ENCODE results near the gene TEX12.

Gene TEX12

DNA sequence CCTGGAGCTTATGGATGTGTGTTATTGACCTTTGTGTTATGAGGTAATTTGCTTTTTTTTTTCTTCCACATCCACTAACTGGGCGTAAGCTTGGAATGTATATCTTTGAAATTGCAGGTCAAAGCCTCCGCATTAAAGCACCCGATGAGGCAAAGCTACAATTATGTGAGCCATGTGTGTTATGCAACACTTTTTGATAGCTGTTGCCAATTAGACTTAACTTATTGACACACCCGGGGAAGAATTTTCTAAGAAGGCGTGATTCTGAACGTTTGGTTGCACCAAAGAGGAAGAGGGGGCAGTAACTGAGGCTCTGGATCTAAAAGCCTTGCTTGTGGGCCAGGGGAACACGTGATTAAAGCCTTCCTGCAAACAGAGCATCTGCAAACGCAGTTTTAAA, 610 bp upstream of the TEX12 start:
- no peak overlapping the region for H3K9ac ChIP-seq (ENCODE audit: low read depth, low read length)
- no peaks in the 10 kb centered on the region for H3K27me3 ChIP-seq (ENCODE audit: control insufficient read depth, insufficient read depth, low read length)
- peaks cover 45% of the 10 kb centered on the region for H3K4me1 ChIP-seq (ENCODE audit: control insufficient read depth, insufficient read depth, low read length)
- no peak overlapping the region for H3K4me3 ChIP-seq (ENCODE audit: low read length)
- H3K4me2 ChIP-seq (ENCODE audit: low read length) = no peak overlapping the region
- no peaks in the 10 kb centered on the region for H3K36me3 ChIP-seq (ENCODE audit: insufficient read depth, low read length)
- H3K9me3 ChIP-seq (replicated peaks; ENCODE audit: low read length) = no peaks in the 10 kb centered on the region

GRCh38 chr11:112172362-112172994, 5.3 kb downstream of the TEX12 start:
- Histone ChIP-seq H3K36me3 (ENCODE audit: insufficient read depth, low read length) (no peaks in the 10 kb centered on the region), H3K4me2 (ENCODE audit: low read length) (peak overlapping the region; percentile 19), H3K27me3 (ENCODE audit: control insufficient read depth, insufficient read depth, low read length) (peaks cover 4% of the 10 kb centered on the region)

DNA sequence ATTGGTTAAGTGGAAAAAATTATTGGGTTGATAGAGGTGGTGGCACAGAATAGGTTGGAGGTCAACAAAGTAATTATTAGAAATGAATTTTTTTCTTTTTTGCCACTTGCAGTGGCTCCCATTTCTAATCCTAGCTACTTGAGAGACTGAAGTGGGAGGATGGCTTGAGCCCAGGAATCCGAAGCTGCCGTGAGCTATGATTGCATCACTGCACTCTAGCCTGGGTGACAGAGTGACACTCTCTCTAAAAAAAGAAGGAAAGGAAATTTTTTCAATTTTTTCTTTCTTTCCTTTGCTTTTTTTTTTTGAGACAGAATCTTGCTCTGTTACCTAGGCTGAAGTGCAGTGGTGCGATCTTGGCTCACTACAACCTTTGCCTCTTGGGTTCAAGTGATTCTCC, 6.0 kb downstream of the TEX12 start:
- Histone ChIP-seq H3K4me3 (ENCODE audit: low read length) (no peak overlapping the region), H3K27me3 (ENCODE audit: control insufficient read depth, insufficient read depth, low read length) (peaks cover 4% of the 10 kb centered on the region), H3K36me3 (ENCODE audit: insufficient read depth, low read length) (no peaks in the 10 kb centered on the region), H3K9ac (ENCODE audit: low read depth, low read length) (peak overlapping the region; percentile 9), H3K9me3 (replicated peaks; ENCODE audit: low read length) (no peaks in the 10 kb centered on the region), H3K4me2 (ENCODE audit: low read length) (no peak overlapping the region), H3K4me1 (ENCODE audit: control insufficient read depth, insufficient read depth, low read length) (peaks cover 18% of the 10 kb centered on the region)

More at GRCh38 chr11:112172362-112172994, 5.3 kb downstream of the TEX12 start:
- peak overlapping the region; percentile 9 for H3K9ac ChIP-seq (ENCODE audit: low read depth, low read length)
- no peaks in the 10 kb centered on the region for H3K9me3 ChIP-seq (replicated peaks; ENCODE audit: low read length)
- no peak overlapping the region for H3K4me3 ChIP-seq (ENCODE audit: low read length)
- H3K4me1 ChIP-seq (ENCODE audit: control insufficient read depth, insufficient read depth, low read length) = peaks cover 18% of the 10 kb centered on the region

DNA sequence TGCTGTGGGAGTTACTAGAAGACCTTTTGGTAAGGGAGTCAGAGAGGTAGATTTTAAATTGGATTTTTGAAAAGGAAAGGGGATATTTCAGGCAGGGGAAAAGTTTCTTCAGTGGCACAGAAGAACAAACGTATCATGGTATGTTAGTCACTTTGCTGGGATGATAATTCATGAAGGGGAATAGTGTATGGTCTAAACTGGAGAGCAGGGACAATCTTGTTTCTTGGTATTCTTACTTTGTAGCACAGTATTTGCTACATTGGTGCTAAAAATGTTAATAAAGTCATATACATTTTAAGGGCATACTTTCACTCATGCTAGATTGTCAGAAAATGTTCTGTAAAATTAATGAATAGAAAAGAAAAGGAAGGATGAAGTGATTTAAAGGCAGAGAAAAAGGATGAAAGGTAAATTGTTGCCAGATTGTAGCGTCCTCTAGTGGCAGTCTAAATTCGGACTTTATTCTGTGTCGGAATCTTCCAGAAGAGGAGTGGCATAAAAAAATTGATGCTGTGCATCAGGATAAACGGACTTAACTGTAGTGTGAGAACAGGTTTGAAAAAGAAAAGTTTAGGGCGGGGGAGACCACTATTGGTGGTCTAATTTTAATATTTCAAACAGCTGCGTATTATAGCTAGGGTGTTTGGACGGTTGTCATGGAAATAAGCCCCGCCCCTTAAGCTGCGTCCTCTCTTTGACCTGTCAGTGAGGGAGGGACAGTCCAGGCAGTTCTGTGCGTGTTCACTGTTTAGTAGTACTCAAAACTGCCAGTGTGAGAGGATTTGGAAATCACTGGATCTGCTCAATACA, 7.8 kb downstream of the TEX12 start, which contains the start of gene BCO2:
BCO2 (plus strand) TSS at position 724 of the 810 bp plus-strand sequence. CDS start 90 bp downstream, outside the sequence.
- Histone ChIP-seq H3K36me3 (ENCODE audit: insufficient read depth, low read length) (no peaks in the 10 kb centered on the region), H3K9ac (ENCODE audit: low read depth, low read length) (no peak within 1 kb of the TSS), H3K4me2 (ENCODE audit: low read length) (peak within 1 kb of the TSS; percentile 73), H3K9me3 (replicated peaks; ENCODE audit: low read length) (no peaks in the 10 kb centered on the region), H3K4me1 (ENCODE audit: control insufficient read depth, insufficient read depth, low read length) (peaks cover 18% of the 10 kb centered on the region), H3K27me3 (ENCODE audit: control insufficient read depth, insufficient read depth, low read length) (peaks cover 15% of the 10 kb centered on the region), H3K4me3 (ENCODE audit: low read length) (peak within 1 kb of the TSS; percentile 35)

GRCh38 chr11:112175599-112175952, 8.4 kb downstream of the TEX12 start:
- Histone ChIP-seq H3K36me3 (ENCODE audit: insufficient read depth, low read length) (no peaks in the 10 kb centered on the region), H3K27me3 (ENCODE audit: control insufficient read depth, insufficient read depth, low read length) (peaks cover 15% of the 10 kb centered on the region), H3K4me2 (ENCODE audit: low read length) (peak overlapping the region; percentile 73), H3K4me3 (ENCODE audit: low read length) (peak overlapping the region; percentile 35), H3K9me3 (replicated peaks; ENCODE audit: low read length) (no peaks in the 10 kb centered on the region), H3K9ac (ENCODE audit: low read depth, low read length) (no peak overlapping the region), H3K4me1 (ENCODE audit: control insufficient read depth, insufficient read depth, low read length) (peaks cover 18% of the 10 kb centered on the region)

DNA sequence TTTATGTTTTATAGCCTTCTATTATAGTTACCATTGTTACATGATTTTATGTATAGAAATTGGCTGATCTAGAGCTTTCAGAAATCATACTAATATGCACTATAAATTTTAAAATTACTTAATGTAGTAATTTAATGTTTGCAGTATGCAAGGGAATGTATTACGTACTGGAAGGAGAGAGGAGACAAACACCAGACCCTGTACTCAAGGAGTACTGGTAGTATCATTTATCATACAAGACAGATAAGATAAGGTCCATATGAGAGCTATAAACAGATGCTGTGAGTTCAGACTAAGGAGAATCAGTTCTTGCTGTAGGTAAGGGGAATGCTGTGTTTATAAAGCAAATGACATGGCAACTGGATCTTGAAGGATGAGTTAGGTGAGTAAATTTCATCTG, 8.9 kb downstream of the TEX12 start:
- no peak overlapping the region for H3K9ac ChIP-seq (ENCODE audit: low read depth, low read length)
- peaks cover 18% of the 10 kb centered on the region for H3K4me1 ChIP-seq (ENCODE audit: control insufficient read depth, insufficient read depth, low read length)
- no peaks in the 10 kb centered on the region for H3K36me3 ChIP-seq (ENCODE audit: insufficient read depth, low read length)
- no peaks in the 10 kb centered on the region for H3K9me3 ChIP-seq (replicated peaks; ENCODE audit: low read length)
- H3K4me2 ChIP-seq (ENCODE audit: low read length) = no peak overlapping the region
- H3K4me3 ChIP-seq (ENCODE audit: low read length) = no peak overlapping the region
- peaks cover 15% of the 10 kb centered on the region for H3K27me3 ChIP-seq (ENCODE audit: control insufficient read depth, insufficient read depth, low read length)

DNA sequence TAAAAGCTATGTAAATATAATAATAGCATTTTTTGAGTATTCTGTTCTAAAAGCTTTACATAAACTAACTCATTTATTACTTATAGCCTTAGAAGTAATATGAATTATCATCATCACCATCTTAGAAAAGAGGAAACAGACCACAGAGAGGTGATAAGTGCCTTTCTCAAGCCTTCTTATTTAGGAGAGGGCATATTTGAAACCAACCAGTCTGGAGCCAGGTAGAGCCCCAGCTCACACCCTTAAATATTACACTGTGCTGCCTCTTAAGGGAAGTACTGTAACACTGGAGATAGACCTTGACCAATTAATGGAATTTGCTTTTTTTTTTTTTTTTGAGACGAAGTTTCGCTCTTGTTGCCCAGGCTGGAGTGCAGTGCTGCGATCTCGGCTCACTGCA, 10.4 kb downstream of the TEX12 start:
- H3K36me3 ChIP-seq (ENCODE audit: insufficient read depth, low read length) = no peaks in the 10 kb centered on the region
- no peak overlapping the region for H3K9ac ChIP-seq (ENCODE audit: low read depth, low read length)
- H3K4me1 ChIP-seq (ENCODE audit: control insufficient read depth, insufficient read depth, low read length) = peaks cover 7% of the 10 kb centered on the region
- H3K27me3 ChIP-seq (ENCODE audit: control insufficient read depth, insufficient read depth, low read length) = peaks cover 15% of the 10 kb centered on the region
- no peaks in the 10 kb centered on the region for H3K9me3 ChIP-seq (replicated peaks; ENCODE audit: low read length)
- no peak overlapping the region for H3K4me3 ChIP-seq (ENCODE audit: low read length)
- no peak overlapping the region for H3K4me2 ChIP-seq (ENCODE audit: low read length)

- H3K27me3 ChIP-seq (ENCODE audit: control insufficient read depth, insufficient read depth, low read length) = peaks cover 15% of the 10 kb centered on the region
- H3K4me3 ChIP-seq (ENCODE audit: low read length) = no peak overlapping the region
- no peaks in the 10 kb centered on the region for H3K4me1 ChIP-seq (ENCODE audit: control insufficient read depth, insufficient read depth, low read length)
- no peaks in the 10 kb centered on the region for H3K36me3 ChIP-seq (ENCODE audit: insufficient read depth, low read length)
- no peak overlapping the region for H3K9ac ChIP-seq (ENCODE audit: low read depth, low read length)
- no peak overlapping the region for H3K4me2 ChIP-seq (ENCODE audit: low read length)
- no peaks in the 10 kb centered on the region for H3K9me3 ChIP-seq (replicated peaks; ENCODE audit: low read length)
These were observed 11.3 kb downstream of the TEX12 start for GRCh38 chr11:112178428-112178827.

DNA sequence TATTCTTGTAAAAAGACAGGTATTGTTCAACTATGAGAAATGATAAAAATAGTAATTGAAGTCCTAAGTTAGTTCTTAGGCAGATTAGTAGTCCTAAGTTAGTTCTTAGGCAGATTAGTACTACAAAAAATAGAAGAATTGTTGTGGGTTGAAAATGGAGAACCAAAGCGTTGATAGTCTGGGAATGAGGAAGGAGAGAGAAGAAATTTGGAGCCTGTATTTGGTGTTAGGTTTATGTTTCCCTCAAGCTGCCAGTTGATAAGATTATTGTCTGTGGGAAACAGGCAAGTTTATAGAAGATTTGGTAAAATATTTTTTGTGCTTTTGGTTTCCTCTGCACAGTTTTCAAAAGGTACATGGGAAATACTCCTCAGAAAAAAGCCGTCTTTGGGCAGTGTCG, 11.8 kb downstream of the TEX12 start:
- Histone ChIP-seq H3K27me3 (ENCODE audit: control insufficient read depth, insufficient read depth, low read length) (peaks cover 15% of the 10 kb centered on the region), H3K4me1 (ENCODE audit: control insufficient read depth, insufficient read depth, low read length) (no peaks in the 10 kb centered on the region), H3K9ac (ENCODE audit: low read depth, low read length) (no peak overlapping the region), H3K36me3 (ENCODE audit: insufficient read depth, low read length) (no peaks in the 10 kb centered on the region), H3K4me3 (ENCODE audit: low read length) (no peak overlapping the region), H3K9me3 (replicated peaks; ENCODE audit: low read length) (no peaks in the 10 kb centered on the region), H3K4me2 (ENCODE audit: low read length) (no peak overlapping the region)

GRCh38 chr11:112179601-112180000, 12.4 kb downstream of the TEX12 start:
- Histone ChIP-seq H3K9ac (ENCODE audit: low read depth, low read length) (no peak overlapping the region), H3K27me3 (ENCODE audit: control insufficient read depth, insufficient read depth, low read length) (peaks cover 15% of the 10 kb centered on the region), H3K4me3 (ENCODE audit: low read length) (no peak overlapping the region), H3K4me1 (ENCODE audit: control insufficient read depth, insufficient read depth, low read length) (no peaks in the 10 kb centered on the region), H3K9me3 (replicated peaks; ENCODE audit: low read length) (no peaks in the 10 kb centered on the region), H3K4me2 (ENCODE audit: low read length) (no peak overlapping the region), H3K36me3 (ENCODE audit: insufficient read depth, low read length) (no peaks in the 10 kb centered on the region)

DNA sequence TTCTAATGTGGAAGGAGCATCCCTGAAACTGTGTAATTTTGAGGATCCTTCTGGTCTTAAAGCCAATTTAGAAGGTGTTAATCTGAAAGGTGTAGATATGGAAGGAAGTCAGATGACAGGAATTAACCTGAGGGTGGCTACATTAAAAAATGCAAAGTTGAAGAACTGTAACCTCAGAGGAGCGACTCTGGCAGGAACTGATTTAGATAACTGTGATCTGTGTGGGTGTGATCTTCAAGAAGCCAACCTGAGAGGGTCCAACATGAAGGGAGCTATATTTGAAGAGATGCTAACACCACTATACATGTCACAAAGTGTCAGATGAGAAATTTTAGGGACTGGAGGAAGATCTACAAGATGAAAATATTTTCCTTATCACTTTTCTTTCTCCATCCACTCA, 15.7 kb downstream of the TEX12 start:
- Histone ChIP-seq H3K4me1 (ENCODE audit: control insufficient read depth, insufficient read depth, low read length) (no peaks in the 10 kb centered on the region), H3K9me3 (replicated peaks; ENCODE audit: low read length) (no peaks in the 10 kb centered on the region), H3K36me3 (ENCODE audit: insufficient read depth, low read length) (no peaks in the 10 kb centered on the region), H3K27me3 (ENCODE audit: control insufficient read depth, insufficient read depth, low read length) (peaks cover 11% of the 10 kb centered on the region), H3K4me3 (ENCODE audit: low read length) (no peak overlapping the region), H3K9ac (ENCODE audit: low read depth, low read length) (no peak overlapping the region), H3K4me2 (ENCODE audit: low read length) (no peak overlapping the region)

DNA sequence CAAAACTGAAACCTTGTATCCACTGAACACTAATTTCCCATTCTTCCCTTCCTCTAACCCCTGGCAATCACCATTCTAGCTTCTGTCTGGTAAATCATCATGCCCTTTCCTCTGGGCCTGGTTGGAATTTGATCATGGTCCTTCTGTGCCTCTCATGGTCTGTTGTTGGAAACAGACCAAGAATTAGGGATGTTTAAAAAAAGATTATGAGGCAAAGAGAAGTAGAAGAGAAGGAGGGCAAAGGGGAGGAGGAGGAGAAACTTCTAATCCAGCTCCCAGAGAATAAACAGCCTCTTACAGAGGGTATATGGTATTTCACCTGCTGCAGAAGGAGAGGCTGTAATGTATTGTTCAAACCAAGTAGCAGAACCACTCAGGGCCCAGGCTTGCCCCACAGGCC, 18.7 kb downstream of the TEX12 start:
- Histone ChIP-seq H3K4me3 (ENCODE audit: low read length) (no peak overlapping the region), H3K9ac (ENCODE audit: low read depth, low read length) (no peak overlapping the region), H3K4me2 (ENCODE audit: low read length) (no peak overlapping the region), H3K36me3 (ENCODE audit: insufficient read depth, low read length) (no peaks in the 10 kb centered on the region), H3K4me1 (ENCODE audit: control insufficient read depth, insufficient read depth, low read length) (no peaks in the 10 kb centered on the region), H3K27me3 (ENCODE audit: control insufficient read depth, insufficient read depth, low read length) (no peaks in the 10 kb centered on the region), H3K9me3 (replicated peaks; ENCODE audit: low read length) (no peaks in the 10 kb centered on the region)

Data from skeletal muscle satellite cell (primary cell).